Measurements from ENCODE around the gene ANKRD12.
"Not testable (repeated sequence)": the region's sequence is repeated elsewhere in the genome, so short reads cannot be mapped to it uniquely, and the experiment has no call there.

Gene ANKRD12

GRCh38 chr18:9136315-9137155 lies at the start of gene ANKRD12:
Gene ANKRD12, plus strand, starts transcription at chr18:9136781. Its CDS starts 45,652 bp downstream, at chr18:9182433.
- peaks cover 7% of the 10 kb centered on the region for H3K4me1 ChIP-seq
- peak within 1 kb of the TSS; percentile 78 for H3K4me3 ChIP-seq (ENCODE audit: low read depth, low read length)

GRCh38 chr18:9087144-9087543 lies 49.4 kb upstream of the ANKRD12 start:
- Histone ChIP-seq H3K27ac (no peak overlapping the region), H2AFZ (no peak overlapping the region), H3K9me3 (ENCODE audit: control insufficient read depth, low read length) (no peaks in the 10 kb centered on the region), H3K9ac (no peak overlapping the region), H3K4me2 (ENCODE audit: low read length) (no peak overlapping the region), H3K4me1 (peaks cover 6% of the 10 kb centered on the region), H3K79me2 (no peaks in the 10 kb centered on the region), H3K27me3 (ENCODE audit: control insufficient read depth, insufficient read depth, low read length) (no peaks in the 10 kb centered on the region), H3K36me3 (ENCODE audit: control insufficient read depth, insufficient read depth, low read length) (no peaks in the 10 kb centered on the region), H3K4me3 (ENCODE audit: low read depth, low read length) (no peak overlapping the region)
- TF ChIP-seq CTCF (IDR thresholded peaks at IDR 0.05), result no peak

More at GRCh38 chr18:9136315-9137155, at the start of gene ANKRD12:
- Histone ChIP-seq H3K9me3 (ENCODE audit: control insufficient read depth, low read length) (no peaks in the 10 kb centered on the region), H3K27ac (peak within 1 kb of the TSS; percentile 93), H3K36me3 (ENCODE audit: control insufficient read depth, insufficient read depth, low read length) (no peaks in the 10 kb centered on the region), H2AFZ (peak within 1 kb of the TSS; percentile 91), H3K79me2 (peaks cover 33% of the 10 kb centered on the region), H3K4me2 (ENCODE audit: low read length) (peak within 1 kb of the TSS; percentile 92), H3K27me3 (ENCODE audit: control insufficient read depth, insufficient read depth, low read length) (no peaks in the 10 kb centered on the region), H3K9ac (peak within 1 kb of the TSS; percentile 71)
- TF ChIP-seq CTCF (IDR thresholded peaks at IDR 0.05), result no peak

- Histone ChIP-seq H3K36me3 (ENCODE audit: control insufficient read depth, insufficient read depth, low read length) (no peaks in the 10 kb centered on the region), H3K4me1 (no peaks in the 10 kb centered on the region), H3K27me3 (ENCODE audit: control insufficient read depth, insufficient read depth, low read length) (no peaks in the 10 kb centered on the region), H3K9me3 (ENCODE audit: control insufficient read depth, low read length) (no peaks in the 10 kb centered on the region), H3K9ac (no peak overlapping the region), H2AFZ (no peak overlapping the region), H3K4me2 (ENCODE audit: low read length) (no peak overlapping the region), H3K27ac (no peak overlapping the region), H3K4me3 (ENCODE audit: low read depth, low read length) (no peak overlapping the region), H3K79me2 (no peaks in the 10 kb centered on the region)
- TF ChIP-seq CTCF (IDR thresholded peaks at IDR 0.05), result no peak
Observed at GRCh38 chr18:9088252-9088651, 48.3 kb upstream of the ANKRD12 start.

- H3K4me2 ChIP-seq (ENCODE audit: low read length); H3K4me1 ChIP-seq; H3K27me3 ChIP-seq (ENCODE audit: control insufficient read depth, insufficient read depth, low read length); H3K9ac ChIP-seq; H2AFZ ChIP-seq; H3K36me3 ChIP-seq (ENCODE audit: control insufficient read depth, insufficient read depth, low read length); H3K79me2 ChIP-seq; H3K4me3 ChIP-seq (ENCODE audit: low read depth, low read length); H3K27ac ChIP-seq; H3K9me3 ChIP-seq (ENCODE audit: control insufficient read depth, low read length): not testable (repeated sequence)
Observed at GRCh38 chr18:9088727-9089126, 47.9 kb upstream of the ANKRD12 start.

- H2AFZ ChIP-seq, result no peak overlapping the region
- no peak overlapping the region for H3K9ac ChIP-seq
- H3K27me3 ChIP-seq (ENCODE audit: control insufficient read depth, insufficient read depth, low read length), result no peaks in the 10 kb centered on the region
- H3K4me3 ChIP-seq (ENCODE audit: low read depth, low read length), result no peak overlapping the region
- H3K27ac ChIP-seq, result no peak overlapping the region
- no peaks in the 10 kb centered on the region for H3K9me3 ChIP-seq (ENCODE audit: control insufficient read depth, low read length)
- no peaks in the 10 kb centered on the region for H3K36me3 ChIP-seq (ENCODE audit: control insufficient read depth, insufficient read depth, low read length)
- TF ChIP-seq CTCF (IDR thresholded peaks at IDR 0.05), result no peak
- H3K4me1 ChIP-seq, result no peaks in the 10 kb centered on the region
- H3K79me2 ChIP-seq, result no peaks in the 10 kb centered on the region
- no peak overlapping the region for H3K4me2 ChIP-seq (ENCODE audit: low read length)
Observed at GRCh38 chr18:9090578-9090977, 46.0 kb upstream of the ANKRD12 start.

All from parathyroid adenoma (tissue), 2 donors.